CD8-positive, alpha-beta memory T cell (primary cell): Measurements from ENCODE around the gene CNOT11. TPM values are rescaled to one million over a fixed set of nuclear protein-coding genes. Genes with fewer than 3 reads are reported as not detected.
"Not testable (repeated sequence)": the region's sequence is repeated elsewhere in the genome, so short reads cannot be mapped to it uniquely, and the experiment has no call there.

Experiments
- CTCF ChIA-PET: fragments of 350-600 bp; sonication (Branson Sonifier 250); formaldehyde crosslinking; loops from one replicate; lab custom pipeline; 2021; ENCODE audit warnings: antibody characterized with exemption; lab: Charles Lee
- POLR2A ChIA-PET: fragments of 350-600 bp; sonication (Branson Sonifier 250); formaldehyde crosslinking; loops from one replicate; lab custom pipeline; 2021; ENCODE audit warnings: antibody characterized with exemption; lab: Charles Lee
- DNase-seq, 5 donors: peaks; one replicate each; pipeline versions ENCODE4 v3.0.0 to v3.0.0-alpha.2; 2020 to 2022; ENCODE audit warnings: mixed read lengths in 1 of 5
- H3K27ac ChIP-seq: one replicate; pipeline ENCODE4 v1.7.0; 2013; ENCODE audit warnings: low read depth, mild to moderate bottlenecking, low read length, moderate library complexity
- H3K27me3 ChIP-seq: 2 replicates; pipeline ENCODE4 v1.7.0; 2013; ENCODE audit warnings: low read length, mild to moderate bottlenecking; ENCODE audit not compliant: insufficient read depth, poor library complexity, severe bottlenecking
- H3K36me3 ChIP-seq: 2 replicates; pipeline ENCODE4 v1.7.0; 2013; ENCODE audit warnings: mild to moderate bottlenecking, low read length, moderate library complexity; ENCODE audit not compliant: insufficient read depth
- H3K4me1 ChIP-seq: 2 replicates; pipeline ENCODE4 v1.7.0; 2013; ENCODE audit warnings: mild to moderate bottlenecking, low read length, moderate library complexity; ENCODE audit not compliant: insufficient read depth
- H3K4me3 ChIP-seq: 2 replicates; pipeline ENCODE4 v1.7.0; 2013; ENCODE audit warnings: mild to moderate bottlenecking, low read length
- H3K9me3 ChIP-seq: 2 replicates; pipeline ENCODE4 v1.7.0; 2013; ENCODE audit warnings: mild to moderate bottlenecking, low read length
- H3K27ac Mint-ChIP-seq, 8 donors: one replicate each; pipeline ENCODE4 v1.8.0; 2020 to 2021; ENCODE audit warnings: mixed read lengths in 8 of 8, mild to moderate bottlenecking in 6 of 8, inconsistent platforms in 3 of 8, moderate library complexity in 3 of 8
- H3K27me3 Mint-ChIP-seq, 2 donors: one replicate each; pipeline ENCODE4 v1.8.0; 2020 to 2021; ENCODE audit warnings: mixed read lengths in 2 of 2, mild to moderate bottlenecking in 1 of 2, moderate library complexity in 1 of 2
- H3K36me3 Mint-ChIP-seq, 3 donors: one replicate each; pipeline ENCODE4 v1.8.0; 2020 to 2021; ENCODE audit warnings: mixed read lengths in 3 of 3, inconsistent platforms in 1 of 3, mild to moderate bottlenecking in 1 of 3
- H3K4me1 Mint-ChIP-seq, 3 donors: one replicate each; pipeline ENCODE4 v1.8.0; 2020 to 2021; ENCODE audit warnings: mixed read lengths in 3 of 3, inconsistent platforms in 1 of 3, mild to moderate bottlenecking in 1 of 3
- H3K4me3 Mint-ChIP-seq, 7 donors: one replicate each; pipeline ENCODE4 v1.8.0; 2020 to 2021; ENCODE audit warnings: mixed read lengths in 7 of 7, mild to moderate bottlenecking in 6 of 7, moderate library complexity in 4 of 7, inconsistent platforms in 2 of 7
- H3K9me3 Mint-ChIP-seq, 5 donors: one replicate each; pipeline ENCODE4 v1.8.0; 2020 to 2022; ENCODE audit warnings: mixed read lengths in 5 of 5, mild to moderate bottlenecking in 3 of 5, moderate library complexity in 2 of 5, inconsistent platforms in 1 of 5
- polyA plus RNA-seq: library from polyadenylated mRNA; unstranded; fragments of 300-500 nt; fragmentation: Illumina TruSeq; gene quantifications from one replicate; pipeline ENCODE4 v1.2.3, GENCODE V29; 2021
- total RNA-seq, 2 experiments: library from RNA; stranded (reverse); gene quantifications; one replicate each; pipeline ENCODE4 v1.2.3, GENCODE V29; 2021

Gene CNOT11
- total and polyA plus RNA-seq, 3 experiments from 2014 or later, result 60.9 to 70.0 (median 67.4) TPM

GRCh38 chr2:101238930-101239759, 13.5 kb upstream of the CNOT11 start:
- Mint-ChIP-seq H3K4me3 (no peak overlapping the region), H3K9me3 (no peaks in the 10 kb centered on the region), H3K27ac (peak overlapping the region in 1 of 8 donors; percentile 43), H3K4me1 (peaks cover 3 to 12% (median 3%) of the 10 kb centered on the region in 3 donors), H3K36me3 (peaks cover 0 to 7% (median 3%) of the 10 kb centered on the region in 3 donors), H3K27me3 (peaks cover 0 to 2% of the 10 kb centered on the region in 2 donors)
- no peaks in the 10 kb centered on the region for H3K36me3 ChIP-seq
- H3K9me3 ChIP-seq, result no peaks in the 10 kb centered on the region
- ChIA-PET CTCF (interaction anchor here (1.0 to 1.5 kb wide), 2 partner anchors 8 to 34 kb away, joined by 3 to 4 read pairs; no protein-coding TSS in a partner anchor), POLR2A (no interaction called here)
- no peaks in the 10 kb centered on the region for H3K4me1 ChIP-seq
- no peak overlapping the region for H3K4me3 ChIP-seq
- H3K27me3 ChIP-seq, result no peaks in the 10 kb centered on the region
- H3K27ac ChIP-seq, result no peak overlapping the region
- DNase-seq, result no peak

DNA sequence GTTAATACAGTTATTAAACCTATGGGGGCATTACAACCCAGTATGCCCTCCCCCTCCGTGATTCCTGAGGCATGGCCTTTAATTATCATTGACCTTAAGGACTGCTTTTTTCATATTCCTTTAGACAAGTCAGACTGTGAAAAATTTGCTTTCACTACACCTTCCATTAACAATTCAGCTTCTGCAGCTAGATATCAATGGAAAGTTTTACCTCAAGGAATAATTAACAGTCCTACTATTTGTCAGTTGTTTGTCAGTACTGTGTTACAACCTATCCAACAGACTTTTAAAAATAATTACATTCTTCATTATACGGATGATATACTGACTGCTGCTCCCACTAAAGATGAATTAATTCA, 12.9 kb upstream of the CNOT11 start:
- H3K9me3 ChIP-seq, result not testable (repeated sequence)

DNA sequence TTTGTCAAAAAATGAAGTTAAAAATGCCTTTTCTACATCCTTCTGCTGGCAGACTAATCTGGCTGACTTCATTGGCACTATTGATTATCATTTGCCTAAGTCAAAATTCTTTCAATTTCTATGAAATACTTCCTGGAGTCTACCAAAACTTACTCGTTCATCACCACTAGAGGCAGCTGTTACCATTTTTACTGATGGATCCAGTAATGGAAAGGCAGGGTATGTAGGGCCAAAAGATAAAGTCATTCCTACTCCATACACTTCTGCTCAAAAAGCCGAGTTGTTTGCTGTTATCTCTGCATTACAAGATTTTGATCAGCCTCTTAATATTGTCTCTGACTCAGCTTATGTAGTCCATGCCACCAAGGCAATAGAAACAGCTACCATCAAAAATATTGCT, 12.0 kb upstream of the CNOT11 start:
- peak in 1 of 5 donors; percentile 13 for DNase-seq
- POLR2A ChIA-PET, result interaction anchor here (0.6 kb wide), 2 partner anchors 18 to 504 kb away, joined by 3 to 7 read pairs; no protein-coding TSS in a partner anchor
- H3K4me3 Mint-ChIP-seq, H3K27ac Mint-ChIP-seq, H3K9me3 Mint-ChIP-seq, H3K27ac ChIP-seq, H3K27me3 ChIP-seq, H3K4me3 ChIP-seq, H3K9me3 ChIP-seq, H3K36me3 Mint-ChIP-seq, H3K36me3 ChIP-seq, H3K27me3 Mint-ChIP-seq, H3K4me1 ChIP-seq: not testable (repeated sequence)
- CTCF ChIA-PET, result interaction anchor here (0.9 to 1.5 kb wide), 4 partner anchors 11 to 59 kb away, joined by 3 to 4 read pairs (median 3); no protein-coding TSS in a partner anchor
- H3K4me1 Mint-ChIP-seq, result peaks cover 3 to 12% (median 3%) of the 10 kb centered on the region in 3 donors

More for the DNA sequence above, 12.9 kb upstream of the CNOT11 start:
- H3K27ac Mint-ChIP-seq, H3K27me3 ChIP-seq, DNase-seq, H3K9me3 Mint-ChIP-seq, POLR2A ChIA-PET, H3K4me1 ChIP-seq, H3K4me3 ChIP-seq, H3K4me3 Mint-ChIP-seq, H3K27me3 Mint-ChIP-seq, H3K27ac ChIP-seq, H3K36me3 ChIP-seq, H3K36me3 Mint-ChIP-seq: not testable (repeated sequence)
- CTCF ChIA-PET, result interaction anchor here (1.0 to 1.5 kb wide), 3 partner anchors 9 to 35 kb away, joined by 3 to 4 read pairs (median 3); no protein-coding TSS in a partner anchor
- peaks cover 3 to 12% (median 3%) of the 10 kb centered on the region in 3 donors for H3K4me1 Mint-ChIP-seq

DNA sequence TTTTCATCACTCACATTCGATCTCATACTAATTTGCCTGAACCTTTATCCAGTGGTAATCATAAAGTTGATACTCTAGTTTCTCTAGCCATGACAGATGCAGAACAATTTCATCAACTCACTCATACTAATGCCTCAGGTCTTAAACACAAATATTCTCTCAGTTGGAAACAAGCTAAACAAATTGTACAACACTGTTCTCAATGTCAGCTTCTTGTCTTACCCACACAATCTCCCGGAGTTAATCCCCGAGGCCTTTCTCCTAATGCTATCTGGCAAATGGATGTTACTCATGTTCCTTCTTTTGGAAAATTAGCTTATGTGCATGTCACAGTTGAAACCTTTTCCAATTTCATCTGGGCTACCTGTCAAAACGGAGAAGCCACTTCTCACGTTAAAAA, 11.5 kb upstream of the CNOT11 start:
- Mint-ChIP-seq H3K9me3 (no peaks in the 10 kb centered on the region), H3K36me3 (peaks cover 0 to 3% (median 3%) of the 10 kb centered on the region in 3 donors), H3K4me1 (peaks cover 3 to 12% (median 3%) of the 10 kb centered on the region in 3 donors), H3K4me3 (no peak overlapping the region), H3K27ac (peak overlapping the region in 1 of 8 donors; percentile 4), H3K27me3 (no peaks in the 10 kb centered on the region)
- Histone ChIP-seq H3K27me3 (no peaks in the 10 kb centered on the region), H3K9me3 (no peaks in the 10 kb centered on the region), H3K36me3 (no peaks in the 10 kb centered on the region), H3K27ac (no peak overlapping the region), H3K4me1 (no peaks in the 10 kb centered on the region), H3K4me3 (no peak overlapping the region)
- POLR2A ChIA-PET, result interaction anchor here (0.6 kb wide), 2 partner anchors 17 to 504 kb away, joined by 3 to 7 read pairs; no protein-coding TSS in a partner anchor
- CTCF ChIA-PET, result interaction anchor here (0.9 to 1.5 kb wide), 3 partner anchors 22 to 58 kb away, joined by 3 to 4 read pairs (median 3); no protein-coding TSS in a partner anchor
- DNase-seq, result no peak

DNA sequence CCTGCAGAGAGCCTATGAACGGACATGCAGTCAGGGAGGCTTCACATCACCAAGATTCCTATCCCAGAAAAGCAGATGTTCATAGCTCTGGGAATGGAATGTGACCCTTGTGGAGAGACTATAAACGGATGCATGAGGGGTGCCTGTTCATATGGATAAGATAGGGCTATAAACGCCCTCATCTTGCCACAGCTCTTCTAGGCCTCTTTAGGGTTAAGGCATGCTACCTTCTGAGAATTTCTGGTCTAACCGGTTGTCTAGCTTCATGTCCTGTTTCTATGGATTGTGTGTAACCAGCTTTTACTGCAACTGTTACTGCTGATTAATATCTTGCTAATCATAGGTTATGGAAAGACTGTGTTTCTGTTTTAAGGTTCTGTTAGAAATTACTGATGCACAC, 8.3 kb upstream of the CNOT11 start:
- POLR2A ChIA-PET, result not testable (repeated sequence)

GRCh38 chr2:101244899-101245298, 7.8 kb upstream of the CNOT11 start:
- POLR2A ChIA-PET, H3K27me3 ChIP-seq, H3K4me3 ChIP-seq, H3K36me3 ChIP-seq, H3K36me3 Mint-ChIP-seq, H3K27ac Mint-ChIP-seq, H3K4me1 ChIP-seq, H3K27ac ChIP-seq, H3K9me3 Mint-ChIP-seq, H3K9me3 ChIP-seq, H3K4me3 Mint-ChIP-seq, DNase-seq, H3K27me3 Mint-ChIP-seq: not testable (repeated sequence)
- peaks cover 3 to 12% (median 3%) of the 10 kb centered on the region in 3 donors for H3K4me1 Mint-ChIP-seq
- CTCF ChIA-PET, result interaction anchor here (0.9 kb wide), 1 partner anchor 97 kb away, joined by 3 read pairs; no protein-coding TSS in a partner anchor

More for the DNA sequence above, 8.3 kb upstream of the CNOT11 start:
- not testable (repeated sequence) for H3K27me3 ChIP-seq, H3K27me3 Mint-ChIP-seq, H3K27ac ChIP-seq, H3K4me1 ChIP-seq, H3K4me3 Mint-ChIP-seq, H3K27ac Mint-ChIP-seq, H3K36me3 Mint-ChIP-seq, DNase-seq, H3K9me3 Mint-ChIP-seq, H3K9me3 ChIP-seq, H3K4me3 ChIP-seq, H3K36me3 ChIP-seq
- peaks cover 3 to 12% (median 3%) of the 10 kb centered on the region in 3 donors for H3K4me1 Mint-ChIP-seq
- CTCF ChIA-PET, result interaction anchor here (1.0 kb wide), 1 partner anchor 97 kb away, joined by 3 read pairs; no protein-coding TSS in a partner anchor

- H3K4me1 ChIP-seq, H3K9me3 ChIP-seq, H3K27me3 ChIP-seq, DNase-seq, H3K4me1 Mint-ChIP-seq, H3K27ac Mint-ChIP-seq, H3K9me3 Mint-ChIP-seq, H3K36me3 Mint-ChIP-seq, H3K4me3 ChIP-seq, POLR2A ChIA-PET, H3K4me3 Mint-ChIP-seq, H3K27ac ChIP-seq, H3K36me3 ChIP-seq, H3K27me3 Mint-ChIP-seq: not testable (repeated sequence)
- CTCF ChIA-PET, result interaction anchor here (0.9 to 1.0 kb wide), 2 partner anchors 96 to 233 kb away, joined by 3 read pairs; no protein-coding TSS in a partner anchor
These were observed 7.2 kb upstream of the CNOT11 start for GRCh38 chr2:101245468-101245867.

GRCh38 chr2:101248756-101249155, 3.9 kb upstream of the CNOT11 start:
- peaks cover 11 to 19% (median 12%) of the 10 kb centered on the region in 3 donors for H3K4me1 Mint-ChIP-seq
- not testable (repeated sequence) for H3K27ac ChIP-seq, H3K36me3 Mint-ChIP-seq, H3K27me3 ChIP-seq, DNase-seq, H3K27me3 Mint-ChIP-seq, H3K9me3 ChIP-seq, H3K36me3 ChIP-seq, H3K4me3 ChIP-seq, H3K4me1 ChIP-seq, H3K9me3 Mint-ChIP-seq
- CTCF ChIA-PET, result interaction anchor here (1.6 kb wide), 1 partner anchor 93 kb away, joined by 6 read pairs; no protein-coding TSS in a partner anchor
- H3K4me3 Mint-ChIP-seq, result peak overlapping the region in 2 of 7 donors; percentile 11 to 38
- POLR2A ChIA-PET, result interaction anchor here (0.6 kb wide), 1 partner anchor 13 kb away, joined by 3 read pairs; no protein-coding TSS in a partner anchor
- H3K27ac Mint-ChIP-seq, result peak overlapping the region in 1 of 8 donors; percentile 84
